A549 (cell line): ENCODE data around the gene GNAS.

Experiments
- BHLHE40 ChIP-seq: IDR thresholded peaks from 2 replicates; pipeline ENCODE4 v1.6.1; 2012; ENCODE audit warnings: low read depth, low read length, inconsistent platforms
- EP300 ChIP-seq, 2 experiments: fragments of >200 bp; sonication (Bioruptor Twin); formaldehyde crosslinking; IDR thresholded peaks; 2 replicates in 1 of 2; 3 replicates in 1 of 2; pipeline ENCODE4 v1.6.1; 2016 to 2017
- ESRRA ChIP-seq: fragments of 150-350 bp; IDR thresholded peaks from 2 replicates; pipeline ENCODE4 v1.6.1; 2014; ENCODE audit warnings: mild to moderate bottlenecking, low read length, borderline replicate concordance
- HDAC2 ChIP-seq: fragments of 200-600 bp; sonication (generic); IDR thresholded peaks from 2 replicates; pipeline ENCODE4 v1.6.1; 2016
- MAFK ChIP-seq: fragments of 450-650 bp; IDR thresholded peaks from 2 replicates; pipeline ENCODE4 v1.6.1; 2014; ENCODE audit not compliant: partially characterized antibody
- MYC ChIP-seq: IDR thresholded peaks from 2 replicates; pipeline ENCODE4 v1.6.1; 2012; ENCODE audit warnings: mild to moderate bottlenecking, inconsistent platforms, low read length, improper control_type of control experiment, borderline replicate concordance
- POLR2A ChIP-seq: IDR thresholded peaks from 2 replicates; pipeline ENCODE4 v1.6.1; 2012; ENCODE audit warnings: mild to moderate bottlenecking, low read length
- RAD21 ChIP-seq, 2 experiments: fragments of >200 bp in 1 of 2; sonication (Bioruptor Twin) in 1 of 2; formaldehyde crosslinking in 1 of 2; IDR thresholded peaks in 1 of 2; conservative IDR thresholded peaks in 1 of 2; 2 replicates in 1 of 2; 3 replicates in 1 of 2; pipeline ENCODE4 v1.6.1; 2012 to 2018; ENCODE audit warnings: inconsistent platforms in 1 of 2
- SMC3 ChIP-seq: fragments of >200 bp; sonication (Bioruptor Twin); formaldehyde crosslinking; IDR thresholded peaks from 3 replicates; pipeline ENCODE4 v1.6.1; 2018; ENCODE audit warnings: inconsistent platforms
- USF2 ChIP-seq: fragments of 450-650 bp; IDR thresholded peaks from 2 replicates; pipeline ENCODE4 v1.6.1; 2014; ENCODE audit warnings: antibody characterized with exemption
- TF ChIP-seq, protein P1 (sequence below): fragments of >200 bp; sonication (Bioruptor Twin); formaldehyde crosslinking; IDR thresholded peaks from 3 replicates; pipeline ENCODE4 v1.5.1; 2016
- TF ChIP-seq, protein P2 (sequence below): fragments of 200-600 bp; sonication (generic); IDR thresholded peaks from 2 replicates; pipeline ENCODE4 v1.6.1; 2016; ENCODE audit warnings: antibody characterized with exemption, mild to moderate bottlenecking, moderate library complexity

- TF ChIP-seq MAFK: no peak
- no peak for TF ChIP-seq SMC3
- TF ChIP-seq, protein P1, sequence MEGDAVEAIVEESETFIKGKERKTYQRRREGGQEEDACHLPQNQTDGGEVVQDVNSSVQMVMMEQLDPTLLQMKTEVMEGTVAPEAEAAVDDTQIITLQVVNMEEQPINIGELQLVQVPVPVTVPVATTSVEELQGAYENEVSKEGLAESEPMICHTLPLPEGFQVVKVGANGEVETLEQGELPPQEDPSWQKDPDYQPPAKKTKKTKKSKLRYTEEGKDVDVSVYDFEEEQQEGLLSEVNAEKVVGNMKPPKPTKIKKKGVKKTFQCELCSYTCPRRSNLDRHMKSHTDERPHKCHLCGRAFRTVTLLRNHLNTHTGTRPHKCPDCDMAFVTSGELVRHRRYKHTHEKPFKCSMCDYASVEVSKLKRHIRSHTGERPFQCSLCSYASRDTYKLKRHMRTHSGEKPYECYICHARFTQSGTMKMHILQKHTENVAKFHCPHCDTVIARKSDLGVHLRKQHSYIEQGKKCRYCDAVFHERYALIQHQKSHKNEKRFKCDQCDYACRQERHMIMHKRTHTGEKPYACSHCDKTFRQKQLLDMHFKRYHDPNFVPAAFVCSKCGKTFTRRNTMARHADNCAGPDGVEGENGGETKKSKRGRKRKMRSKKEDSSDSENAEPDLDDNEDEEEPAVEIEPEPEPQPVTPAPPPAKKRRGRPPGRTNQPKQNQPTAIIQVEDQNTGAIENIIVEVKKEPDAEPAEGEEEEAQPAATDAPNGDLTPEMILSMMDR: no peak
- TF ChIP-seq ESRRA: no peak
- no peak for TF ChIP-seq MYC
- TF ChIP-seq, protein P2, sequence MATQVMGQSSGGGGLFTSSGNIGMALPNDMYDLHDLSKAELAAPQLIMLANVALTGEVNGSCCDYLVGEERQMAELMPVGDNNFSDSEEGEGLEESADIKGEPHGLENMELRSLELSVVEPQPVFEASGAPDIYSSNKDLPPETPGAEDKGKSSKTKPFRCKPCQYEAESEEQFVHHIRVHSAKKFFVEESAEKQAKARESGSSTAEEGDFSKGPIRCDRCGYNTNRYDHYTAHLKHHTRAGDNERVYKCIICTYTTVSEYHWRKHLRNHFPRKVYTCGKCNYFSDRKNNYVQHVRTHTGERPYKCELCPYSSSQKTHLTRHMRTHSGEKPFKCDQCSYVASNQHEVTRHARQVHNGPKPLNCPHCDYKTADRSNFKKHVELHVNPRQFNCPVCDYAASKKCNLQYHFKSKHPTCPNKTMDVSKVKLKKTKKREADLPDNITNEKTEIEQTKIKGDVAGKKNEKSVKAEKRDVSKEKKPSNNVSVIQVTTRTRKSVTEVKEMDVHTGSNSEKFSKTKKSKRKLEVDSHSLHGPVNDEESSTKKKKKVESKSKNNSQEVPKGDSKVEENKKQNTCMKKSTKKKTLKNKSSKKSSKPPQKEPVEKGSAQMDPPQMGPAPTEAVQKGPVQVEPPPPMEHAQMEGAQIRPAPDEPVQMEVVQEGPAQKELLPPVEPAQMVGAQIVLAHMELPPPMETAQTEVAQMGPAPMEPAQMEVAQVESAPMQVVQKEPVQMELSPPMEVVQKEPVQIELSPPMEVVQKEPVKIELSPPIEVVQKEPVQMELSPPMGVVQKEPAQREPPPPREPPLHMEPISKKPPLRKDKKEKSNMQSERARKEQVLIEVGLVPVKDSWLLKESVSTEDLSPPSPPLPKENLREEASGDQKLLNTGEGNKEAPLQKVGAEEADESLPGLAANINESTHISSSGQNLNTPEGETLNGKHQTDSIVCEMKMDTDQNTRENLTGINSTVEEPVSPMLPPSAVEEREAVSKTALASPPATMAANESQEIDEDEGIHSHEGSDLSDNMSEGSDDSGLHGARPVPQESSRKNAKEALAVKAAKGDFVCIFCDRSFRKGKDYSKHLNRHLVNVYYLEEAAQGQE: no peak
- no peak for TF ChIP-seq BHLHE40
- no peak for TF ChIP-seq EP300 (IDR thresholded peaks at IDR 0.05)
- no peak for TF ChIP-seq USF2
- TF ChIP-seq POLR2A: no peak
- no peak for TF ChIP-seq RAD21 (conservative IDR thresholded peaks at IDR 0.05 in 1 of 2, IDR thresholded peaks at IDR 0.05 in 1 of 2)
- TF ChIP-seq HDAC2: no peak
Observed at GRCh38 chr20:58896820-58897219, 44.3 kb downstream of the GNAS start.
